KMS-11 (cell line): ENCODE measurements around the gene PRIMA1.

ENCODE experiments used
- H2AFZ ChIP-seq: fragments of 200-600 bp; sonication (generic); 2 replicates; pipeline ENCODE4 v1.6.1; 2016; ENCODE audit warnings: antibody characterized with exemption, mixed run types, low read depth
- H3K27ac ChIP-seq: fragments of 200-600 bp; sonication (generic); 2 replicates; pipeline ENCODE4 v1.6.1; 2016; ENCODE audit warnings: mild to moderate bottlenecking, mixed run types
- H3K27me3 ChIP-seq: fragments of 200-600 bp; sonication (generic); 2 replicates; pipeline ENCODE4 v1.6.1; 2017; ENCODE audit warnings: mild to moderate bottlenecking, low read depth, mixed run types, moderate library complexity; ENCODE audit not compliant: insufficient read depth
- H3K36me3 ChIP-seq: fragments of 200-600 bp; sonication (generic); 2 replicates; pipeline ENCODE4 v1.6.1; 2017; ENCODE audit warnings: mild to moderate bottlenecking, mixed run types; ENCODE audit not compliant: insufficient read depth
- H3K4me1 ChIP-seq: fragments of 200-600 bp; sonication (generic); 2 replicates; pipeline ENCODE4 v1.6.1; 2016; ENCODE audit warnings: mild to moderate bottlenecking, low read depth, mixed run types; ENCODE audit not compliant: poor library complexity, severe bottlenecking
- H3K4me2 ChIP-seq: fragments of 200-600 bp; sonication (generic); 2 replicates; pipeline ENCODE4 v1.7.0; 2016; ENCODE audit warnings: mild to moderate bottlenecking, mixed run types
- H3K4me3 ChIP-seq: fragments of 200-600 bp; sonication (generic); IDR thresholded peaks from 2 replicates; pipeline ENCODE4 v1.6.1; 2017; ENCODE audit warnings: low read depth, low read length, mixed read lengths; ENCODE audit not compliant: insufficient read depth
- H3K79me2 ChIP-seq: fragments of 200-600 bp; sonication (generic); 2 replicates; pipeline ENCODE4 v1.6.1; 2016; ENCODE audit warnings: low read depth, mixed run types; ENCODE audit not compliant: insufficient read depth
- H3K9ac ChIP-seq: fragments of 200-600 bp; sonication (generic); 2 replicates; pipeline ENCODE4 v1.6.1; 2016; ENCODE audit warnings: mild to moderate bottlenecking, mixed run types
- H4K20me1 ChIP-seq: fragments of 200-600 bp; sonication (generic); 2 replicates; pipeline ENCODE4 v1.6.1; 2016; ENCODE audit warnings: mild to moderate bottlenecking, mixed run types; ENCODE audit not compliant: insufficient read depth
- CTCF ChIP-seq: fragments of 200-600 bp; sonication (generic); conservative IDR thresholded peaks from 2 replicates; pipeline ENCODE4 v1.6.1; 2017; ENCODE audit warnings: low read depth, mild to moderate bottlenecking, antibody characterized with exemption, low read length, moderate library complexity, mixed read lengths

The PRIMA1 gene

GRCh38 chr14:93714605-93715004 lies 73.7 kb downstream of the PRIMA1 start:
- H3K4me3 ChIP-seq: no peak overlapping the region
- H4K20me1 ChIP-seq: no peaks in the 10 kb centered on the region
- H3K4me1 ChIP-seq: no peaks in the 10 kb centered on the region
- no peak overlapping the region for H2AFZ ChIP-seq
- H3K36me3 ChIP-seq: no peaks in the 10 kb centered on the region
- H3K27me3 ChIP-seq: no peaks in the 10 kb centered on the region
- no peak overlapping the region for H3K9ac ChIP-seq
- no peak overlapping the region for H3K27ac ChIP-seq
- H3K79me2 ChIP-seq: no peaks in the 10 kb centered on the region
- TF ChIP-seq CTCF: no peak
- no peak overlapping the region for H3K4me2 ChIP-seq

- no peak overlapping the region for H2AFZ ChIP-seq
Observed at GRCh38 chr14:93713726-93714405, 74.4 kb downstream of the PRIMA1 start.

GRCh38 chr14:93712838-93713724 lies 75.2 kb downstream of the PRIMA1 start:
- Histone ChIP-seq H2AFZ (no peak overlapping the region), H4K20me1 (no peaks in the 10 kb centered on the region), H3K27ac (no peak overlapping the region), H3K36me3 (no peaks in the 10 kb centered on the region), H3K9ac (no peak overlapping the region), H3K27me3 (no peaks in the 10 kb centered on the region), H3K4me1 (no peaks in the 10 kb centered on the region), H3K4me2 (no peak overlapping the region), H3K4me3 (no peak overlapping the region), H3K79me2 (no peaks in the 10 kb centered on the region)
- TF ChIP-seq CTCF: no peak

More at GRCh38 chr14:93713726-93714405, 74.4 kb downstream of the PRIMA1 start:
- Histone ChIP-seq H3K27me3 (no peaks in the 10 kb centered on the region), H3K4me1 (no peaks in the 10 kb centered on the region), H3K79me2 (no peaks in the 10 kb centered on the region), H4K20me1 (no peaks in the 10 kb centered on the region), H3K9ac (no peak overlapping the region), H3K27ac (no peak overlapping the region), H3K4me3 (no peak overlapping the region), H3K36me3 (no peaks in the 10 kb centered on the region), H3K4me2 (no peak overlapping the region)
- no peak for TF ChIP-seq CTCF

GRCh38 chr14:93712079-93712837 lies 76.0 kb downstream of the PRIMA1 start:
- no peak overlapping the region for H3K27ac ChIP-seq
- no peaks in the 10 kb centered on the region for H3K4me1 ChIP-seq
- H2AFZ ChIP-seq: no peak overlapping the region
- no peaks in the 10 kb centered on the region for H3K27me3 ChIP-seq
- no peaks in the 10 kb centered on the region for H4K20me1 ChIP-seq
- no peaks in the 10 kb centered on the region for H3K79me2 ChIP-seq
- no peak overlapping the region for H3K4me3 ChIP-seq
- H3K36me3 ChIP-seq: no peaks in the 10 kb centered on the region
- no peak overlapping the region for H3K4me2 ChIP-seq
- TF ChIP-seq CTCF: no peak
- H3K9ac ChIP-seq: no peak overlapping the region
